Vein endothelial cell (primary cell): ENCODE results near the gene RNGTT. TPM values are rescaled to one million over a fixed set of nuclear protein-coding genes. Genes with fewer than 3 reads are reported as not detected.

Experiments
- small RNA-seq: library from RNA; depleted of rRNA; stranded (forward); fragments of <200 nt; gene quantifications from one replicate; pipeline ENCODE3, GENCODE V24; 2012
- total RNA-seq: library from RNA; depleted of rRNA; stranded (reverse); fragments of >200 nt; gene quantifications from 2 replicates; pipeline ENCODE4 v1.2.3, GENCODE V29; 2012

Gene RNGTT
- total RNA-seq = 17.0 and 23.0 TPM in 2 replicates

GRCh38 chr6:88963139-88964090 lies at the start of gene RNGTT:
Gene RNGTT, minus strand, starts transcription at chr6:88963618. Its CDS starts 209 bp downstream, at chr6:88963409.

Small RNAs within 50 kb of the gene (small RNA-seq; reads per million reads assigned to genes)
- gene AL079342.1 (not detected), gene RF00045 (0.48 reads per million, percentile 29 among the genes with 10 or more reads in this experiment)

Other genes with a start within 250 kb of the RNGTT start
- 90.3 and 105 TPM in 2 replicates for gene PNRC1, start 117.1 kb upstream of the RNGTT start, total RNA-seq
- gene SRSF12, start 154.5 kb upstream of the RNGTT start, total RNA-seq = 0.29 TPM in 1 of 2 replicates, not detected in the other
- gene PM20D2, start 182.4 kb upstream of the RNGTT start, total RNA-seq = 6.9 and 16.6 TPM in 2 replicates